DMS 273 (cell line): ENCODE results near the gene MLXIPL.
"Not testable (repeated sequence)": the region's sequence is repeated elsewhere in the genome, so short reads cannot be mapped to it uniquely, and the experiment has no call there.

Source experiments
- DNase-seq: peaks from one replicate; lab custom pipeline; 2025; ENCODE audit not compliant: unreplicated experiment; lab: John Stamatoyannopoulos, UW

Gene MLXIPL

GRCh38 chr7:73555411-73555982 lies 68.8 kb downstream of the MLXIPL start:
- DNase-seq: no peak

DNA sequence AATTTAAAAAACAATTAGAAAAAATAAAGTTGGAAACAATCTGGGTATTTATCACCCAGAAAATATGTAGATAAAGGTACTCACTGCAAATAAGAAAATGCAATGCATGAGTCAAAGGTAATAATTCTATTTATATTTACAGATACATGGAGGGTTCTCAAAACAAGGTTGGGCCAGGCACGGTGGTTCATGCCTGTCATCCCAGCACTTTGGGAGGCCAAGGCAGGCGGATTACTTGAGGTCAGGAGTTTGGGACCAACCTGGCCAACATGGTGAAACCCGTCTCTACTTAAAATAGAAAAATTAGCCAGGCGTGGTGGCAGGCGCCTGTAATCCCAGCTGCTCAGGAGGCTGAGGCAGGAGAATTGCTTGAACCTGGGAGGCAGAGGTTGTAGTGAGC lies 74.2 kb downstream of the MLXIPL start:
- DNase-seq: not testable (repeated sequence)

DNA sequence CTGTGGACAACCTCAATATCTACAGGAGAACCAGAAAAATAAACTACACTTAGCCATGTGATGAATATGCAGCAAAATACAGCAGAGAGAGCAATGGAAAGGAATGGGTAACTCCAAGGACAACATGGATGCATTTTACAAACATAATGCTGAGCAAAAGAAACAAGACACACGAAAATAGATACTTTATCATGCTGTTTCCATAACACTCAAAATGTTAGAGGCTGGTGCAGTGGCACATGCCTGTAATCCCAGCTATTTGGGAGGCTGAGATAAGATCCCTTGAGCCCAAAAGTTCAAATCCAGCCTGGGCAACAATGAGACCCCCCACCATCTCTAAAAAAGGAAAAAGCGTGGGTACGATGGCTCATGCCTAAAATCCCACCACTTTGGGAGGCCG lies 75.1 kb downstream of the MLXIPL start:
- no peak for DNase-seq

DNA sequence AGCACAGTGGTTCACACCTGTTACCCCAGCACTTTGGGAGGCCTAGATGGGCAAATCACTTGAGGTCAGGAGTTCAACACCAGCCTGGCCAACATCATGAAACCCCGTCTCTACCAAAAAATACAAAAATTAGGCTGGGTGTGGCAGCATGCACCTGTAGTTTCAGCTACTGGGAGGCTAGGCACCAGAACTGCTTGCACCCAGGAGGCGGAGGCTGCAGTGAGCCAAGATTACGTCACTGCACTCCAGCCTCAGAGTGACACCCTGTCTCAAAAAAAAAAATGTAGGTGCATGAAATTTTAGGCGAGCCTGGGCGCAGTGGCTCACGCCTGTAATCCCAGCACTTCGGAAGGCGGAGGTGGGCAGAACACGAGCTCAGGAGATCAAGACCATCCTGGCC lies 76.5 kb downstream of the MLXIPL start:
- no peak for DNase-seq

GRCh38 chr7:73544678-73545077 lies 79.6 kb downstream of the MLXIPL start:
- DNase-seq: no peak
